Psoas muscle (tissue), 8 donors: Measurements from ENCODE around the gene RBMS3. TPM values are rescaled to one million over a fixed set of nuclear protein-coding genes. Genes with fewer than 3 reads are reported as not detected.

ENCODE experiments used
- ATAC-seq, 4 donors: fragments of 200-7000 bp; cut with Tn5 transposase; one replicate each; pipeline ENCODE4 v1.9.1; 2020; ENCODE audit warnings: moderate library complexity in 3 of 4, mild to moderate bottlenecking in 2 of 4
- DNase-seq, 2 donors: peaks; one replicate each; pipeline ENCODE4 v3.0.0-alpha.2; 2020
- H3K27ac ChIP-seq: fragments of 200-600 bp; one replicate; pipeline ENCODE4 v1.8.0; 2022
- H3K27me3 ChIP-seq, 3 donors: fragments of 200-600 bp in 1 of 3; one replicate each; pipeline versions ENCODE4 v1.6.1 to v1.8.0; 2013 to 2022; ENCODE audit warnings: low read length in 2 of 3, mild to moderate bottlenecking in 2 of 3, moderate library complexity in 1 of 3; ENCODE audit not compliant: insufficient read depth in 3 of 3
- H3K36me3 ChIP-seq, 2 donors: fragments of 200-600 bp in 1 of 2; one replicate each; pipeline versions ENCODE4 v1.6.1 to v1.8.0; 2013 to 2022; ENCODE audit warnings: low read depth in 1 of 2, mild to moderate bottlenecking in 1 of 2, moderate library complexity in 1 of 2; ENCODE audit not compliant: insufficient read depth in 1 of 2
- H3K4me1 ChIP-seq: fragments of 200-600 bp; one replicate; pipeline ENCODE4 v1.8.0; 2022
- H3K4me3 ChIP-seq: fragments of 200-600 bp; one replicate; pipeline ENCODE4 v1.8.0; 2022; ENCODE audit warnings: mild to moderate bottlenecking
- H3K9me3 ChIP-seq: fragments of 200-600 bp; one replicate; pipeline ENCODE4 v1.8.0; 2022
- WGBS, 3 donors: extraction: QIAGEN DNeasy Blood & Tissue Kit; methylation state at CpG; one replicate each; pipeline versions ENCODE4 v1.1.6 to v1.1.7; 2013; 5-methylcytosine and 5-hydroxymethylcytosine counted together
- intact Hi-C, 2 donors: fragments of 100-400 bp; cut with DNase I; formaldehyde crosslinking; loops; one replicate each; pipeline versions ENCODE4 v1.11.0 to v1.14.2; 2022
- polyA plus RNA-seq, 3 donors: library from polyadenylated mRNA; stranded (reverse); fragments of 200-250 nt; gene quantifications; one replicate each; pipeline ENCODE4 v1.2.3, GENCODE V29; 2013
- total RNA-seq, 4 donors: library from RNA; stranded (reverse); fragmentation: NEBNext Ultra II Directional in 2 of 4; extraction: Animal tissue kit (Norgen Biotek cat#: 25700) in 2 of 4; gene quantifications; one replicate each; pipeline versions ENCODE4 v1.2.1 to v1.2.4, GENCODE V29; 2021 to 2023
- TF ChIP-seq, protein P1 (sequence below): fragments of 200-600 bp; IDR thresholded peaks from one replicate; pipeline ENCODE4 v1.8.0; 2022; ENCODE audit warnings: antibody characterized with exemption
- donor health status: healthy with polysubstance abuse.
- donor health status: DM: no; HTN: no; CAD: no; lungs with moderate emphysema.
- donor health status: Bipolar disorder and iron deficiency.
- donor health status: healthy.
- donor health status: DM: yes; HTN: yes; CAD: no.
- donor health status: DM: no; HTN: no; CAD: no.
- donor health status: DM: no; HTN: no; CAD: no.
- donor health status: DM: yes; HTN: yes; CAD: no.

Gene RBMS3
- total and polyA plus RNA-seq, 7 donors, result 3.8 to 34.5 (median 23.5) TPM

GRCh38 chr3:29898171-29898965 lies 617.5 kb downstream of the RBMS3 start:
- intact Hi-C loops, result no loop called here
- 68 to 84% (median 73%) methylated on average over 7 of the region's 7 CpGs for WGBS, 3 donors
- Histone ChIP-seq H3K27ac (no peak overlapping the region), H3K4me3 (no peak overlapping the region), H3K36me3 (peaks cover 0 to 5% of the 10 kb centered on the region in 2 donors), H3K27me3 (no peaks in the 10 kb centered on the region), H3K9me3 (no peaks in the 10 kb centered on the region), H3K4me1 (no peaks in the 10 kb centered on the region)
- ATAC-seq (no peak), DNase-seq (no peak)
- TF ChIP-seq, protein P1, sequence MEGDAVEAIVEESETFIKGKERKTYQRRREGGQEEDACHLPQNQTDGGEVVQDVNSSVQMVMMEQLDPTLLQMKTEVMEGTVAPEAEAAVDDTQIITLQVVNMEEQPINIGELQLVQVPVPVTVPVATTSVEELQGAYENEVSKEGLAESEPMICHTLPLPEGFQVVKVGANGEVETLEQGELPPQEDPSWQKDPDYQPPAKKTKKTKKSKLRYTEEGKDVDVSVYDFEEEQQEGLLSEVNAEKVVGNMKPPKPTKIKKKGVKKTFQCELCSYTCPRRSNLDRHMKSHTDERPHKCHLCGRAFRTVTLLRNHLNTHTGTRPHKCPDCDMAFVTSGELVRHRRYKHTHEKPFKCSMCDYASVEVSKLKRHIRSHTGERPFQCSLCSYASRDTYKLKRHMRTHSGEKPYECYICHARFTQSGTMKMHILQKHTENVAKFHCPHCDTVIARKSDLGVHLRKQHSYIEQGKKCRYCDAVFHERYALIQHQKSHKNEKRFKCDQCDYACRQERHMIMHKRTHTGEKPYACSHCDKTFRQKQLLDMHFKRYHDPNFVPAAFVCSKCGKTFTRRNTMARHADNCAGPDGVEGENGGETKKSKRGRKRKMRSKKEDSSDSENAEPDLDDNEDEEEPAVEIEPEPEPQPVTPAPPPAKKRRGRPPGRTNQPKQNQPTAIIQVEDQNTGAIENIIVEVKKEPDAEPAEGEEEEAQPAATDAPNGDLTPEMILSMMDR, result no peak

DNA sequence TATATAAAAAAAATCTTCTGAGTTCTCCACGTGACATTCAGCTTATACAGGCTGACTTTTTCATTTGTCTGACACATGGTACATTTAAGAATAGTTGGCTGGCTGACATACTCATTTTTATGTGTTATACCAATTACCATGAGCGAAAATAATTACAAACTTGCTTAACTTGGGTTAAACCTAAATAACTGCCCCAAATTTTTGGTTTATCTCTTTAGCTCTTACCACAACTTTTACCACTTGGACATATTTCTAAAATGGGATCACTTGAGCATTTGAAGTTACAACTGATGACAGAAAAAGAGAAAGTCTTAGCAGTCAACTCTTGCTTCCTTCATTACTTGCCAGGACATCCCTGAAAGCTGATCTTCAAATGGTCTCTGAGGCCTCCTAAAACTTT lies 618.1 kb downstream of the RBMS3 start:
- Histone ChIP-seq H3K27me3 (no peaks in the 10 kb centered on the region), H3K4me1 (no peaks in the 10 kb centered on the region), H3K9me3 (no peaks in the 10 kb centered on the region), H3K4me3 (no peak overlapping the region), H3K27ac (no peak overlapping the region), H3K36me3 (peaks cover 0 to 5% of the 10 kb centered on the region in 2 donors)
- WGBS, 3 donors, result 85 to 99% (median 90%) methylated on average over 2 of the region's 2 CpGs
- TF ChIP-seq, protein P1, result no peak
- no peak for ATAC-seq
- intact Hi-C loops, result no loop called here
- DNase-seq, result no peak

DNA sequence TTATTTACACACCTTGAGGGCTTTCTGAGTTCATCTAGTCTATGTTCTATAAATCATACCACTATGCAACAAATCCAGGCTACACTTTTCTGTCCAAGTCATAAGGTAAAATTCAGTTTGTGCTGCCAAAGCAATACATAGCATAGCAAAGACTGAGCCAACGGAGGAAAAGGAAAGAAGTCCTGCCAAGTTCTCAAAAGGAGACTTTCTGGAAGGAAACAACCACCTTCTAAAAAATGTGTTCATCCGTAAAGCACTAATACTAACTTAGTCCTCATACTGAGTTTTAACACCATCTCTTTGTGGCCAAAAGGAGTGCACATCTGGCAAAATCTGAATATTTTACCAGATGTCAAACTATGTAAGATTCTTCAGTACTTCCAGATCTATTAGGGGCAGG lies 620.2 kb downstream of the RBMS3 start:
- no peak for ATAC-seq
- H3K27ac ChIP-seq, result no peak overlapping the region
- WGBS, 3 donors, result 22 to 65% (median 25%) methylated on average over 2 of the region's 2 CpGs
- intact Hi-C loops, result no loop called here
- no peak for DNase-seq
- no peaks in the 10 kb centered on the region for H3K27me3 ChIP-seq
- no peak overlapping the region for H3K4me3 ChIP-seq
- no peaks in the 10 kb centered on the region for H3K4me1 ChIP-seq
- H3K36me3 ChIP-seq, result peaks cover 0 to 5% of the 10 kb centered on the region in 2 donors
- H3K9me3 ChIP-seq, result no peaks in the 10 kb centered on the region
- TF ChIP-seq, protein P1, result no peak

- Histone ChIP-seq H3K4me1 (no peaks in the 10 kb centered on the region), H3K27ac (no peak overlapping the region), H3K27me3 (no peaks in the 10 kb centered on the region), H3K9me3 (no peaks in the 10 kb centered on the region), H3K36me3 (no peaks in the 10 kb centered on the region), H3K4me3 (no peak overlapping the region)
- no peak for DNase-seq
- intact Hi-C loops, result no loop called here
- ATAC-seq, result no peak
- WGBS, 3 donors, result 89 to 91% (median 89%) methylated on average over 1 of the region's 1 CpG
- TF ChIP-seq, protein P1, result no peak
These were observed 622.7 kb downstream of the RBMS3 start for GRCh38 chr3:29903600-29903999.

DNA sequence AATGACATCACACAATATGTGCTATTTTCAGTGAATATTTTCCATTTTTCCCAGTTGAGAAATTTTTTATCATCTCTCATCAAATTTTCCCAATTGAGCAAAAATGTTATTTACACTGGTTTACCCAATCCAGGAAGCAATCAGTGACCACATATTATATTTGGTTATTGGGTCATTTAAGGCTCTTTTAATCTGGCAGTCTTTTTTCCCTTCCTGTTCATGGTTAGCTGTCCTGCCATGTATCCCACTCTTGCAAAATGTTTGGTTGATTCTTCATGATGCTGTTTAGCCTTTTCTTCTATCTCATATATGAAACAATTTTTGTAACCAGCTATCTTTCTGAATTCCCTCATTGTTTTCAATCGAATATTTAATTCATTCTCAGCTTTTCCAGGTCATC lies 626.0 kb downstream of the RBMS3 start:
- H3K4me1 ChIP-seq, result no peaks in the 10 kb centered on the region
- DNase-seq (no peak), ATAC-seq (no peak)
- intact Hi-C loops, result no loop called here
- H3K27me3 ChIP-seq, result no peaks in the 10 kb centered on the region
- TF ChIP-seq, protein P1, result no peak
- no peaks in the 10 kb centered on the region for H3K9me3 ChIP-seq
- 52 to 76% (median 67%) methylated on average over 1 of the region's 1 CpG for WGBS, 3 donors
- H3K27ac ChIP-seq, result no peak overlapping the region
- H3K4me3 ChIP-seq, result no peak overlapping the region
- no peaks in the 10 kb centered on the region for H3K36me3 ChIP-seq
